ENCODE measurements around the gene HEPACAM2.

Gene HEPACAM2

GRCh38 chr7:93202594-93203250 lies 23.5 kb downstream of the HEPACAM2 start:
- no peak for DNase-seq

GRCh38 chr7:93198472-93198871 lies 27.8 kb downstream of the HEPACAM2 start:
- no peak for DNase-seq

- no peak for DNase-seq
Measured at GRCh38 chr7:93196336-93196735, 29.9 kb downstream of the HEPACAM2 start.

GRCh38 chr7:93194386-93194785 lies 31.9 kb downstream of the HEPACAM2 start:
- DNase-seq = peak; percentile 20

GRCh38 chr7:93188870-93189634 lies 37.2 kb downstream of the HEPACAM2 start:
- no peak for DNase-seq

GRCh38 chr7:93185303-93186027 lies 40.8 kb downstream of the HEPACAM2 start:
- DNase-seq = peak; percentile 69

- no peak for DNase-seq
Measured at GRCh38 chr7:93179173-93179572, 47.1 kb downstream of the HEPACAM2 start.

GRCh38 chr7:93178213-93178612 lies 48.1 kb downstream of the HEPACAM2 start:
- DNase-seq = peak; percentile 20

GRCh38 chr7:93176992-93177580 lies 49.2 kb downstream of the HEPACAM2 start:
- no peak for DNase-seq

- no peak for DNase-seq
Measured at GRCh38 chr7:93175219-93175618, 51.0 kb downstream of the HEPACAM2 start.

GRCh38 chr7:93172683-93173082 lies 53.6 kb downstream of the HEPACAM2 start:
- no peak for DNase-seq

- peak; percentile 27 for DNase-seq
Measured at GRCh38 chr7:93171606-93172226, 54.6 kb downstream of the HEPACAM2 start.

GRCh38 chr7:93165447-93165846 lies 60.8 kb downstream of the HEPACAM2 start:
- no peak for DNase-seq

GRCh38 chr7:93164766-93165165 lies 61.5 kb downstream of the HEPACAM2 start:
- DNase-seq = no peak

- DNase-seq = no peak
Measured at GRCh38 chr7:93161181-93161762, 65.0 kb downstream of the HEPACAM2 start.

- DNase-seq = no peak
Measured at GRCh38 chr7:93160410-93160809, 65.9 kb downstream of the HEPACAM2 start.

- DNase-seq = peak; percentile 48
Measured at GRCh38 chr7:93159490-93159889, 66.8 kb downstream of the HEPACAM2 start.

- DNase-seq = peak; percentile 71
Measured at GRCh38 chr7:93156884-93157283, 69.4 kb downstream of the HEPACAM2 start.

- peak; percentile 84 for DNase-seq
Measured at GRCh38 chr7:93150200-93150835, 76.0 kb downstream of the HEPACAM2 start.

- DNase-seq = no peak
Measured at GRCh38 chr7:93148727-93149126, 77.5 kb downstream of the HEPACAM2 start.

GRCh38 chr7:93148144-93148543 lies 78.1 kb downstream of the HEPACAM2 start, which contains the start of gene SAMD9L:
TSS of gene SAMD9L (minus strand) at chr7:93148385. CDS start at chr7:93135971, 12,414 bp downstream.
- peak; percentile 17 for DNase-seq

GRCh38 chr7:93147363-93147762 lies 78.9 kb downstream of the HEPACAM2 start:
- DNase-seq = peak; percentile 56
